ENCODE data around the gene PAFAH1B2. TPM values are rescaled to one million over a fixed set of nuclear protein-coding genes. Genes with fewer than 3 reads are reported as not detected.

PAFAH1B2 gene
- total RNA-seq, 6 donors from 2014 or later: 63.9 to 101 (median 81.3) TPM

DNA sequence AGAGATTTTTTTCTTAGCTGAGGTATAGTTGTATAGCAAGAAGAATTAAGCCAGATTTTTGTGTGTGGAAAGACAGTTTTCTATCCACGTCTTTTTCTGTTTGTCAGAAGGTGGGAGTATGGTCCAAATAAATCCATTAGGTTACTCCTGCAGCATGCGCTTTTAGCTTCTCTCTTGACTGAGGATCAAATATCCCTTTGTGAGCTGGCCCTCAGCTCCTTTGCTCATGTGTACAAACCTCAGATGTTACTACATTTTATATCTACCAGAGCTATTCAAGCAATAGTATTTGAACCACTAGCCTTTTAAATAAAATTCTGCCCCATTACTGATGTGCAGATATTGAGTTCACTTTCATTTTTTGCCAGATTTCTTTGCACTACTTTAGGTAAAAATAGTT, 25.6 kb downstream of the PAFAH1B2 start:
- WGBS, 2 donors: 93% methylated on average over 2 of the region's 2 CpGs
- TF ChIP-seq POLR2AphosphoS5 (IDR thresholded peaks at IDR 0.05): no peak
- no peak for TF ChIP-seq POLR2A (IDR thresholded peaks at IDR 0.05)
- TF ChIP-seq, protein P1, sequence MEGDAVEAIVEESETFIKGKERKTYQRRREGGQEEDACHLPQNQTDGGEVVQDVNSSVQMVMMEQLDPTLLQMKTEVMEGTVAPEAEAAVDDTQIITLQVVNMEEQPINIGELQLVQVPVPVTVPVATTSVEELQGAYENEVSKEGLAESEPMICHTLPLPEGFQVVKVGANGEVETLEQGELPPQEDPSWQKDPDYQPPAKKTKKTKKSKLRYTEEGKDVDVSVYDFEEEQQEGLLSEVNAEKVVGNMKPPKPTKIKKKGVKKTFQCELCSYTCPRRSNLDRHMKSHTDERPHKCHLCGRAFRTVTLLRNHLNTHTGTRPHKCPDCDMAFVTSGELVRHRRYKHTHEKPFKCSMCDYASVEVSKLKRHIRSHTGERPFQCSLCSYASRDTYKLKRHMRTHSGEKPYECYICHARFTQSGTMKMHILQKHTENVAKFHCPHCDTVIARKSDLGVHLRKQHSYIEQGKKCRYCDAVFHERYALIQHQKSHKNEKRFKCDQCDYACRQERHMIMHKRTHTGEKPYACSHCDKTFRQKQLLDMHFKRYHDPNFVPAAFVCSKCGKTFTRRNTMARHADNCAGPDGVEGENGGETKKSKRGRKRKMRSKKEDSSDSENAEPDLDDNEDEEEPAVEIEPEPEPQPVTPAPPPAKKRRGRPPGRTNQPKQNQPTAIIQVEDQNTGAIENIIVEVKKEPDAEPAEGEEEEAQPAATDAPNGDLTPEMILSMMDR (IDR thresholded peaks at IDR 0.05): no peak
- TF ChIP-seq EP300 (IDR thresholded peaks at IDR 0.05): no peak
- Histone ChIP-seq H3K4me3 (no peak overlapping the region), H3K4me1 (peaks cover 9 to 15% (median 9%) of the 10 kb centered on the region in 4 donors), H3K27ac (no peak overlapping the region), H3K27me3 (no peaks in the 10 kb centered on the region), H3K9me3 (no peaks in the 10 kb centered on the region), H3K36me3 (peaks cover 6 to 73% (median 32%) of the 10 kb centered on the region in 4 donors)
- ATAC-seq (ENCODE audit: low FRiP score in 2 of 2) (no peak), DNase-seq (no peak)

DNA sequence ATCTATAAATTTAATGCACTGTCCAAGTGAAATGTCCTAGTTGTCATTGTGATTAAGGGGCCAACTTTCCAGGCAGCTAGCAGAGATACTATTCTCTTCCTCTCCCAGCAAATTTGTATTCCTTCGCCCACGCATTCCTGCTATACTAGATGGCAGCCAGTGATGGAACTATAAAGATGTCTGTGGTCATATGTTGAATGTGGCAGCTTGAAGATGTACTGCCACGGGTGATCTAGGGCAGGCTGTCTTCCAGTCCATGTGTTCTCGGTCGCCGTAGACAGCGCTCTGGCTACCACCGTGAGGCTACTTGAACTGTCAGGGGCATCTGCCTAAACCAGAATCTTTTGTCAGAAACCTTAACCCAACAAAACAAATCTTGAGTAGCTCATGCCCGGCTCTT, 26.1 kb downstream of the PAFAH1B2 start:
- TF ChIP-seq, protein P1 (IDR thresholded peaks at IDR 0.05): no peak
- TF ChIP-seq POLR2A (IDR thresholded peaks at IDR 0.05) (no peak), POLR2AphosphoS5 (IDR thresholded peaks at IDR 0.05) (no peak), EP300 (IDR thresholded peaks at IDR 0.05) (no peak)
- H3K4me1 ChIP-seq: peaks cover 9 to 15% (median 9%) of the 10 kb centered on the region in 4 donors
- DNase-seq (no peak), ATAC-seq (ENCODE audit: low FRiP score in 2 of 2) (no peak)
- H3K4me3 ChIP-seq: no peak overlapping the region
- WGBS, 2 donors: 87 to 93% methylated on average over 9 of the region's 9 CpGs
- no peaks in the 10 kb centered on the region for H3K27me3 ChIP-seq
- H3K27ac ChIP-seq: no peak overlapping the region
- no peaks in the 10 kb centered on the region for H3K9me3 ChIP-seq
- H3K36me3 ChIP-seq: peaks cover 4 to 68% (median 28%) of the 10 kb centered on the region in 4 donors

DNA sequence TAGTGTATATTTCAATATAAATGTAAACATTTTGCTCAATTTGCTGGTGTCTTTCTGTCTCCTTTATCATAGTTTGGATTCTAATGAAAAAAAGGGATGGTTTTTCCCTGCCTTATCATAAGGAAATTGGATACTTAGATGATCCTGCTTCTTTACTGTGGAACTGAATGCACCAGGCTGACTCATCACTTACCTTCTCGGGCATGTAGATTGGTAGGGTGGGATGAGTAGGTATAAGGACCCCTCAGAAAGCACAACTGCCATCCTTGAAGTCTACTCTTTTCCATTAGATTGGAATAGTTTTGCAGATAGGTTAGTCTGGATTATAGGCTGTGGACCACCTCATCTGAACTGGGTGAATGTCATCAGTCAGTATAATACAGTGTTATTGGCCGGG, 26.9 kb downstream of the PAFAH1B2 start:
- no peaks in the 10 kb centered on the region for H3K9me3 ChIP-seq
- H3K36me3 ChIP-seq: peaks cover 0 to 60% (median 21%) of the 10 kb centered on the region in 4 donors
- no peak overlapping the region for H3K4me3 ChIP-seq
- DNase-seq (no peak), ATAC-seq (ENCODE audit: low FRiP score in 2 of 2) (no peak)
- H3K4me1 ChIP-seq: peaks cover 9 to 13% (median 9%) of the 10 kb centered on the region in 4 donors
- WGBS, 2 donors: 87 to 93% methylated on average over 2 of the region's 2 CpGs
- H3K27me3 ChIP-seq: no peaks in the 10 kb centered on the region
- TF ChIP-seq POLR2A (IDR thresholded peaks at IDR 0.05) (no peak), POLR2AphosphoS5 (IDR thresholded peaks at IDR 0.05) (no peak), EP300 (IDR thresholded peaks at IDR 0.05) (no peak)
- TF ChIP-seq, protein P1 (IDR thresholded peaks at IDR 0.05): no peak
- H3K27ac ChIP-seq: no peak overlapping the region

DNA sequence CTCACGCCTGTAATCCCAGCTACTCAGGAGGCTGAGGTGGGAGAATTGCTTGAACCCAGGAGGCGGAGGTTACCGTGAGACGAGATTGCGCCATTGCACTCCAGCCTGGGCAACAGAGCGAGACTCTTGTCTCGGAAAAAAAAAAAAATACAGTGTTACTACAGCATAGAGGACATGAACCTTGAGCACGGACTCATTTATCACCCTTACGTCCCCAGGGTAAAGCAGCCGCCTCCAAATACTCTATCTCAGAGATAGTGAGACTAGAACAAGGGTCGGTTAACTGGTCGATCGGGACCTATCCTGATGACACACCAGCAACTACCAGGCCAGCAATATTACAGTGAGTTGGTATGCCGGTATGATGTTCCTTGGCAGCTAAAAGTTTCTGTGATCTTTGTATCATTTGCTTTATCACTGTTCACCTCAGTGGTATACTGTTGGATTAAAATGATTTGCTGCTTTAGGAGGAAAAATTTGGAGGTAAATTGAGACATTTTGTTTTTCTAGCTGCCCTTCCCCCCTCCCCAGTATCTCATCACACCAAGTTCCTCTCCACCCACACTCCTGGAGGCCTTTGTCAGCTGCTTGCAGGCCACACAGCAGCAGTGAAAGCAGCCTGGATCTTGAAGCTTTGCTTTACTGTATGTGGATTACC, 27.4 kb downstream of the PAFAH1B2 start:
- no peak overlapping the region for H3K4me3 ChIP-seq
- DNase-seq (no peak), ATAC-seq (ENCODE audit: low FRiP score in 2 of 2) (peak in 1 of 2 donors; percentile 74)
- H3K4me1 ChIP-seq: peaks cover 9 to 11% (median 9%) of the 10 kb centered on the region in 4 donors
- H3K27ac ChIP-seq: no peak overlapping the region
- no peaks in the 10 kb centered on the region for H3K27me3 ChIP-seq
- no peak for TF ChIP-seq POLR2A (IDR thresholded peaks at IDR 0.05)
- no peak for TF ChIP-seq POLR2AphosphoS5 (IDR thresholded peaks at IDR 0.05)
- TF ChIP-seq EP300 (IDR thresholded peaks at IDR 0.05): no peak
- TF ChIP-seq, protein P1 (IDR thresholded peaks at IDR 0.05): no peak
- H3K9me3 ChIP-seq: no peaks in the 10 kb centered on the region
- WGBS, 2 donors: 81 to 87% methylated on average over 14 of the region's 14 CpGs
- H3K36me3 ChIP-seq: peaks cover 0 to 55% (median 19%) of the 10 kb centered on the region in 4 donors
